ENCODE results near the gene KRT28.

Gene KRT28

GRCh38 chr17:40841246-40841645 is 41.5 kb upstream of the KRT28 start:
- Histone ChIP-seq H3K36me3 (ENCODE audit: low read depth) (no peaks in the 10 kb centered on the region), H3K27me3 (ENCODE audit: insufficient read depth, poor library complexity, severe bottlenecking) (no peaks in the 10 kb centered on the region), H3K4me3 (ENCODE audit: severe bottlenecking) (no peak overlapping the region), H3K9me3 (ENCODE audit: severe bottlenecking) (no peaks in the 10 kb centered on the region), H3K27ac (ENCODE audit: poor library complexity, severe bottlenecking) (no peak overlapping the region), H3K4me1 (ENCODE audit: insufficient read depth, poor library complexity, severe bottlenecking) (no peaks in the 10 kb centered on the region)
- TF ChIP-seq, protein P1, sequence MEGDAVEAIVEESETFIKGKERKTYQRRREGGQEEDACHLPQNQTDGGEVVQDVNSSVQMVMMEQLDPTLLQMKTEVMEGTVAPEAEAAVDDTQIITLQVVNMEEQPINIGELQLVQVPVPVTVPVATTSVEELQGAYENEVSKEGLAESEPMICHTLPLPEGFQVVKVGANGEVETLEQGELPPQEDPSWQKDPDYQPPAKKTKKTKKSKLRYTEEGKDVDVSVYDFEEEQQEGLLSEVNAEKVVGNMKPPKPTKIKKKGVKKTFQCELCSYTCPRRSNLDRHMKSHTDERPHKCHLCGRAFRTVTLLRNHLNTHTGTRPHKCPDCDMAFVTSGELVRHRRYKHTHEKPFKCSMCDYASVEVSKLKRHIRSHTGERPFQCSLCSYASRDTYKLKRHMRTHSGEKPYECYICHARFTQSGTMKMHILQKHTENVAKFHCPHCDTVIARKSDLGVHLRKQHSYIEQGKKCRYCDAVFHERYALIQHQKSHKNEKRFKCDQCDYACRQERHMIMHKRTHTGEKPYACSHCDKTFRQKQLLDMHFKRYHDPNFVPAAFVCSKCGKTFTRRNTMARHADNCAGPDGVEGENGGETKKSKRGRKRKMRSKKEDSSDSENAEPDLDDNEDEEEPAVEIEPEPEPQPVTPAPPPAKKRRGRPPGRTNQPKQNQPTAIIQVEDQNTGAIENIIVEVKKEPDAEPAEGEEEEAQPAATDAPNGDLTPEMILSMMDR (IDR thresholded peaks at IDR 0.05; ENCODE audit: poor library complexity, severe bottlenecking) = no peak
- no peak for DNase-seq (ENCODE audit: low spot score)
- no peak for ATAC-seq (ENCODE audit: low read depth)

GRCh38 chr17:40839194-40839593 is 39.4 kb upstream of the KRT28 start:
- TF ChIP-seq, protein P1 (IDR thresholded peaks at IDR 0.05; ENCODE audit: poor library complexity, severe bottlenecking) = no peak
- H3K27me3 ChIP-seq (ENCODE audit: insufficient read depth, poor library complexity, severe bottlenecking) = no peaks in the 10 kb centered on the region
- no peaks in the 10 kb centered on the region for H3K4me1 ChIP-seq (ENCODE audit: insufficient read depth, poor library complexity, severe bottlenecking)
- no peak for ATAC-seq (ENCODE audit: low read depth)
- H3K4me3 ChIP-seq (ENCODE audit: severe bottlenecking) = no peak overlapping the region
- H3K9me3 ChIP-seq (ENCODE audit: severe bottlenecking) = no peaks in the 10 kb centered on the region
- H3K27ac ChIP-seq (ENCODE audit: poor library complexity, severe bottlenecking) = no peak overlapping the region
- peaks cover 8% of the 10 kb centered on the region; the same call in 1 of the 2 replicates for H3K36me3 ChIP-seq (ENCODE audit: low read depth)
- DNase-seq (ENCODE audit: low spot score) = no peak

DNA sequence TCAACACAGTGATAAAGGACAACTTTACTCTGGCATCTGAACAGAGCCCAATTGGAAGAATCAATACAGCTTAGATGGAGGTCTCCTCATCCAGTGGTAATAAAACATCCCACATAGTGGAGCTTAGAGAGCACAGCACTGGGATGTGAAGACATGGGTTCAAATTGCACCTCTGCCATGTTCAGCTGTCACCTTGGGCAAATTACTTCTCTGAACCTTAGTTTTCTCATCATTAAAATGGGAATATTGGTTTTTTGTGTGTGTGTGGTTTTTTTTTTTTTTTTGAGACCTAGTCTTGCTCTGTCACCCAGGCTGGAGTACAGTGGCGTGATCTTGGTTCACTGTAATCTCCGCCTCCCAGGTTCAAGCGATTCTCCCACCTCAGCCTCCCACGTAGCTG is 36.3 kb upstream of the KRT28 start:
- Histone ChIP-seq H3K27ac (ENCODE audit: poor library complexity, severe bottlenecking) (no peak overlapping the region), H3K4me3 (ENCODE audit: severe bottlenecking) (no peak overlapping the region), H3K9me3 (ENCODE audit: severe bottlenecking) (no peaks in the 10 kb centered on the region), H3K4me1 (ENCODE audit: insufficient read depth, poor library complexity, severe bottlenecking) (no peaks in the 10 kb centered on the region), H3K27me3 (ENCODE audit: insufficient read depth, poor library complexity, severe bottlenecking) (no peaks in the 10 kb centered on the region), H3K36me3 (ENCODE audit: low read depth) (peaks cover 13% of the 10 kb centered on the region; the same call in 1 of the 2 replicates)
- TF ChIP-seq, protein P1 (IDR thresholded peaks at IDR 0.05; ENCODE audit: poor library complexity, severe bottlenecking) = no peak
- ATAC-seq (ENCODE audit: low read depth) = no peak
- DNase-seq (ENCODE audit: low spot score) = no peak

DNA sequence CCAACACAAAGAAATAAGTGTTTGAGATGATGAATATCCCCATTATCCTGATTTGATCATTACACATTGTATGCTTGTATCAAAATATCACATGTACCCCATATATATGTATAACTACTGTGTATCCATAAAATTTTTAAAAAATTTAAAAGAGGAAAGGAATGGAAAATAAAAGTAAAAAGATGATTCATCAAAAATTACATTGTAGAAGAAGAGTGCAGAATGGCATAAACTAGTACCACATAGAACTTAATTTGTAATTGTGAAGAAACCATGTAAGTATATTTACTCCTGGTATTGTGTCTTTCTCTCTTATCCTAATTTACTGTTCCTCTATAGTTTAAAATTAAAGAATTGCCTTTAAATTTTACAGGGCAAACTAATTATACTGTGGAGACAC is 34.1 kb upstream of the KRT28 start:
- H3K27me3 ChIP-seq (ENCODE audit: insufficient read depth, poor library complexity, severe bottlenecking) = no peaks in the 10 kb centered on the region
- no peak overlapping the region for H3K4me3 ChIP-seq (ENCODE audit: severe bottlenecking)
- DNase-seq (ENCODE audit: low spot score) (no peak), ATAC-seq (ENCODE audit: low read depth) (no peak)
- H3K27ac ChIP-seq (ENCODE audit: poor library complexity, severe bottlenecking) = no peak overlapping the region
- TF ChIP-seq, protein P1 (IDR thresholded peaks at IDR 0.05; ENCODE audit: poor library complexity, severe bottlenecking) = no peak
- no peaks in the 10 kb centered on the region for H3K4me1 ChIP-seq (ENCODE audit: insufficient read depth, poor library complexity, severe bottlenecking)
- H3K9me3 ChIP-seq (ENCODE audit: severe bottlenecking) = no peaks in the 10 kb centered on the region
- peaks cover 19% of the 10 kb centered on the region for H3K36me3 ChIP-seq (ENCODE audit: low read depth)

DNA sequence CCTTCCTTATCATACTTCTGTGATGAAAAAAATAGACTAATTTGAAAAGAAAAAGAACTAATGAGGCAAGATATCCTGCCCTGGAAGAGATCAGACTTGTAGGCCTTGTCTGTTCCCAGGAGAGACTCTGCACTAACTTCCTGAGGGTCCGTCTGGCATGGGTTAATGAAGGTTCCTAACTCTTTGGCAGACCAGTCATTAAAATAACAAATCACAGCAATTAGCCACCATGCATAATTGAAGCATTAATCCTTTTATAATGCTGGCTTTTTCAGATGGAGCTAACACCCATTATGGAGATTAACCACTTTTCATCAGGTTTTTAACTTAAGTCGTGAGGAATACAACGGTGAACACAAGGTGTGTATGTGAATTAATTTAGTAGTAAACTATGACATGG is 33.1 kb upstream of the KRT28 start:
- DNase-seq (ENCODE audit: low spot score) (no peak), ATAC-seq (ENCODE audit: low read depth) (no peak)
- Histone ChIP-seq H3K27me3 (ENCODE audit: insufficient read depth, poor library complexity, severe bottlenecking) (no peaks in the 10 kb centered on the region), H3K36me3 (ENCODE audit: low read depth) (peaks cover 21% of the 10 kb centered on the region), H3K27ac (ENCODE audit: poor library complexity, severe bottlenecking) (no peak overlapping the region), H3K4me1 (ENCODE audit: insufficient read depth, poor library complexity, severe bottlenecking) (no peaks in the 10 kb centered on the region), H3K4me3 (ENCODE audit: severe bottlenecking) (no peak overlapping the region), H3K9me3 (ENCODE audit: severe bottlenecking) (no peaks in the 10 kb centered on the region)
- TF ChIP-seq, protein P1 (IDR thresholded peaks at IDR 0.05; ENCODE audit: poor library complexity, severe bottlenecking) = no peak
